Testis (tissue), 2 donors: ENCODE measurements around the gene BCAR3.

Experiments
- CTCF ChIP-seq, 3 experiments: fragments of 450-650 bp in 2 of 3; fragments of 200-600 bp in 1 of 3; sonication (generic) in 1 of 3; IDR thresholded peaks; one replicate each; pipeline ENCODE4 v1.5.1; 2016 to 2019; ENCODE audit warnings: antibody characterized with exemption in 3 of 3, mild to moderate bottlenecking in 2 of 3, moderate library complexity in 1 of 3
- POLR2A ChIP-seq: fragments of 450-650 bp; IDR thresholded peaks from one replicate; pipeline ENCODE4 v1.6.1; 2017; ENCODE audit warnings: antibody characterized with exemption, mild to moderate bottlenecking, moderate library complexity

GRCh38 chr1:93678946-93679480 lies 2.6 kb downstream of the BCAR3 start:
- TF ChIP-seq CTCF (IDR thresholded peaks at IDR 0.05) (no peak), POLR2A (no peak)
